ENCODE measurements around the gene THAP7.
A peak's percentile ranks its signal among the peaks of the same experiment; 100 is the strongest.

THAP7 gene

GRCh38 chr22:20964799-20965103 is 37.2 kb downstream of the THAP7 start:
- Histone ChIP-seq H3K27me3 (ENCODE audit: control insufficient read depth, low read length) (peaks cover 22% of the 10 kb centered on the region), H4K20me1 (ENCODE audit: control insufficient read depth, insufficient read depth, low read depth, low read length) (peaks cover 2% of the 10 kb centered on the region; the same call in 1 of the 2 replicates), H3K4me3 (ENCODE audit: low read length) (no peak overlapping the region), H3K36me3 (ENCODE audit: control insufficient read depth, low read length) (no peaks in the 10 kb centered on the region), H3K79me2 (ENCODE audit: control insufficient read depth, low read length) (no peaks in the 10 kb centered on the region), H3K9me2 (replicated peaks; ENCODE audit: control insufficient read depth, low read length) (no peaks in the 10 kb centered on the region), H3F3A (ENCODE audit: control insufficient read depth, insufficient read depth) (no peaks in the 10 kb centered on the region), H3K4me2 (ENCODE audit: low read length) (no peak overlapping the region), H3K9me3 (ENCODE audit: control insufficient read depth, insufficient read depth, low read length) (no peaks in the 10 kb centered on the region), H3K27ac (ENCODE audit: low read depth, low read length) (no peak overlapping the region), H3K4me1 (ENCODE audit: control insufficient read depth, low read length) (no peaks in the 10 kb centered on the region)
- TF ChIP-seq, protein P1, sequence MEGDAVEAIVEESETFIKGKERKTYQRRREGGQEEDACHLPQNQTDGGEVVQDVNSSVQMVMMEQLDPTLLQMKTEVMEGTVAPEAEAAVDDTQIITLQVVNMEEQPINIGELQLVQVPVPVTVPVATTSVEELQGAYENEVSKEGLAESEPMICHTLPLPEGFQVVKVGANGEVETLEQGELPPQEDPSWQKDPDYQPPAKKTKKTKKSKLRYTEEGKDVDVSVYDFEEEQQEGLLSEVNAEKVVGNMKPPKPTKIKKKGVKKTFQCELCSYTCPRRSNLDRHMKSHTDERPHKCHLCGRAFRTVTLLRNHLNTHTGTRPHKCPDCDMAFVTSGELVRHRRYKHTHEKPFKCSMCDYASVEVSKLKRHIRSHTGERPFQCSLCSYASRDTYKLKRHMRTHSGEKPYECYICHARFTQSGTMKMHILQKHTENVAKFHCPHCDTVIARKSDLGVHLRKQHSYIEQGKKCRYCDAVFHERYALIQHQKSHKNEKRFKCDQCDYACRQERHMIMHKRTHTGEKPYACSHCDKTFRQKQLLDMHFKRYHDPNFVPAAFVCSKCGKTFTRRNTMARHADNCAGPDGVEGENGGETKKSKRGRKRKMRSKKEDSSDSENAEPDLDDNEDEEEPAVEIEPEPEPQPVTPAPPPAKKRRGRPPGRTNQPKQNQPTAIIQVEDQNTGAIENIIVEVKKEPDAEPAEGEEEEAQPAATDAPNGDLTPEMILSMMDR (IDR thresholded peaks at IDR 0.05; ENCODE audit: low read depth, low read length, poor library complexity, severe bottlenecking) = no peak
- TF ChIP-seq EZH2phosphoT487 (IDR thresholded peaks at IDR 0.05; ENCODE audit: borderline replicate concordance, low read length) = no peak

DNA sequence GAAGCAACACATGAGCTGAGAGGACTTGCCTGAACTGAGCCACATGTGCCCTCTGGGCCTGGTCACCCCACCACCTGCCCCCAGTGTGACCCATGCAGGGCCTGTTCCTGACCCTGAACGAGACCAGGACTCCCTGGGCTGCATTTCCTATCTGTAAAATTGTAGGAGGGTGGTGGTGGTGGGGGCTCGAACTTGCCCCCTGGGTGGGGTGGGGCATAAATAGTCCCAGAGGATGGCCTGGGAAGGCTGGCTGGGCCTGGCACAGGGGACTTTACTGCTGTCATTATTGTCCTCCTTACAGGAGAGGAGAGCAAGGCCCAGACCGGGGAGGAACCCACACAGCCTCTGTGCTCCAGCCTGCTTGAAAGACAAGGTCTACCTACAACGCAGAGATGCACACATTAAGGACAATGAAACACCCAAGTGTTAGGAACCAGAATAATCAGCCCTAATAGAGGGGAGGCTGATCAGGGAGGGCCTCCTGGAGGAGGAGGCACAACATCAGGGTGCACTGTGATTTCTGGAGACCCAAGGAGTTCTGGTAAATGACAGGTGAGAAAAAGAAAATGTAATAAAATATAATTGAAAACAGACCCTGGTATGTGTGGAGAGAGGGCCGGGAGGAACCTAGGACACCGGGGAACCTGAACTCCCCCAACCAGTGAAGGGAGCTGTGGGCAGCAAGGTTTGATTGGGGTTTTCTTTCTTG is 37.7 kb downstream of the THAP7 start:
- H3K4me3 ChIP-seq (ENCODE audit: low read length) = no peak overlapping the region
- H4K20me1 ChIP-seq (ENCODE audit: control insufficient read depth, insufficient read depth, low read depth, low read length) = peaks cover 2% of the 10 kb centered on the region; the same call in 1 of the 2 replicates
- H3F3A ChIP-seq (ENCODE audit: control insufficient read depth, insufficient read depth) = no peaks in the 10 kb centered on the region
- no peaks in the 10 kb centered on the region for H3K9me3 ChIP-seq (ENCODE audit: control insufficient read depth, insufficient read depth, low read length)
- H3K27me3 ChIP-seq (ENCODE audit: control insufficient read depth, low read length) = peaks cover 22% of the 10 kb centered on the region
- H3K4me2 ChIP-seq (ENCODE audit: low read length) = no peak overlapping the region
- no peak overlapping the region for H3K27ac ChIP-seq (ENCODE audit: low read depth, low read length)
- no peaks in the 10 kb centered on the region for H3K79me2 ChIP-seq (ENCODE audit: control insufficient read depth, low read length)
- H3K4me1 ChIP-seq (ENCODE audit: control insufficient read depth, low read length) = no peaks in the 10 kb centered on the region
- H3K36me3 ChIP-seq (ENCODE audit: control insufficient read depth, low read length) = no peaks in the 10 kb centered on the region
- no peaks in the 10 kb centered on the region for H3K9me2 ChIP-seq (replicated peaks; ENCODE audit: control insufficient read depth, low read length)
- peak; percentile 68; the same call in 1 of the 2 replicates for TF ChIP-seq EZH2phosphoT487 (IDR thresholded peaks at IDR 0.05; ENCODE audit: borderline replicate concordance, low read length)
- TF ChIP-seq, protein P1 (IDR thresholded peaks at IDR 0.05; ENCODE audit: low read depth, low read length, poor library complexity, severe bottlenecking) = no peak

DNA sequence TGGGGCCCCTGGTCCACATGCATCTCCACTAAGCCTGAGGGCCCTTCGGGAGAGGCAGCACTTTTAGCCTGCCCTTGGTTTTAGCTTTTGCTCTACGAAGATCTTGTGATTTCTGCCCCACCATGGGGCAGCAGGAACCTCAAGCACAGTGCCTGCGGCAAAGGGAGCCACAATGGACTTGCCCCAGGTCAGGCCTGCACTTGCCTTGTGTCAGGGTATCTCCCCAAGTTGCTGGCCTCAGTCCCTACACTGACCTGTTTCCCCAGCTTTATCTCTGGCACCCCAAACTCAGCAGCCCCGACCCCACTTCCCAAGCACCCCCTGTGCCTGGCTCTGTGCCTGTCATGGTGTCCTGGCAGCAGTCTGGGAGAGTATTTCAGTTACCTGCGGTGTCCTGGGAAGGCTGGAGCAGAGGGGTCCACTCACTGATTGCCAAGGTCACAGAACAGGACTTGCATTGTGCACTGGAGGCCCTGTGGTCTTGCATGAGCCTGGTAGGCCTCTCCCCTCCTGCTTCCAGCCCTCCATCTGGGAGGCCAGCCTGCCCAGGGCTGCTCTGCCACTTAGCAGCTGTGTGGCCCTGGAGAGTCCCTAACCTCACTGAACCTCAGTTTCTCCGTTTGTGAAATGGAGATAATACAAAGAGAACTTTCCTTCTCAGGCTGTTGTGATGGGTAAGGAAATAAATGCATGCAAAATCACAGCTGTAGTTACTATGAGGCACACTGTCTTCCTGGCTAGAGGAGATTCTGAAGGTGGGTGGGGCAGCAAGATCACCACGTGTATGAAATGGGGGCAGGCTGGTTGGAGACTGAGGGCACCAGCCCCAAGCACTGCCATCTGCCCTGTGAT is 38.5 kb downstream of the THAP7 start:
- no peaks in the 10 kb centered on the region for H3K9me2 ChIP-seq (replicated peaks; ENCODE audit: control insufficient read depth, low read length)
- H3K4me2 ChIP-seq (ENCODE audit: low read length) = no peak overlapping the region
- TF ChIP-seq, protein P1 (IDR thresholded peaks at IDR 0.05; ENCODE audit: low read depth, low read length, poor library complexity, severe bottlenecking) = no peak
- no peak for TF ChIP-seq EZH2phosphoT487 (IDR thresholded peaks at IDR 0.05; ENCODE audit: borderline replicate concordance, low read length)
- no peaks in the 10 kb centered on the region for H3K9me3 ChIP-seq (ENCODE audit: control insufficient read depth, insufficient read depth, low read length)
- H3K27ac ChIP-seq (ENCODE audit: low read depth, low read length) = no peak overlapping the region
- H3K27me3 ChIP-seq (ENCODE audit: control insufficient read depth, low read length) = peaks cover 22% of the 10 kb centered on the region
- no peaks in the 10 kb centered on the region for H3K36me3 ChIP-seq (ENCODE audit: control insufficient read depth, low read length)
- no peaks in the 10 kb centered on the region for H3F3A ChIP-seq (ENCODE audit: control insufficient read depth, insufficient read depth)
- H3K79me2 ChIP-seq (ENCODE audit: control insufficient read depth, low read length) = no peaks in the 10 kb centered on the region
- no peaks in the 10 kb centered on the region for H3K4me1 ChIP-seq (ENCODE audit: control insufficient read depth, low read length)
- H4K20me1 ChIP-seq (ENCODE audit: control insufficient read depth, insufficient read depth, low read depth, low read length) = peaks cover 2% of the 10 kb centered on the region; the same call in 1 of the 2 replicates
- H3K4me3 ChIP-seq (ENCODE audit: low read length) = no peak overlapping the region
